Small intestine (tissue), 7 donors: Measurements from ENCODE around the gene PRELP. TPM values are rescaled to one million over a fixed set of nuclear protein-coding genes. Genes with fewer than 3 reads are reported as not detected.

Source experiments
- DNase-seq, 2 donors: peaks; one replicate each; pipeline versions ENCODE4 v3.0.0 to v3.0.0-alpha.2; 2013
- FAIRE-seq: peaks from 2 replicates; lab custom pipeline; 2012; peaks lifted over from hg19 to GRCh38; lab: Jason Lieb, UNC
- H3K27ac ChIP-seq, 3 donors: one replicate each; pipeline ENCODE4 v1.5.1; 2013; ENCODE audit warnings: low read length in 2 of 3, mild to moderate bottlenecking in 2 of 3, control low read depth in 1 of 3, inconsistent platforms in 1 of 3, low read depth in 1 of 3, moderate library complexity in 1 of 3
- H3K27me3 ChIP-seq, 3 donors: one replicate each; pipeline ENCODE4 v1.6.1; 2013; ENCODE audit warnings: low read length in 3 of 3, inconsistent platforms in 1 of 3; ENCODE audit not compliant: control insufficient read depth in 3 of 3, insufficient read depth in 3 of 3
- H3K36me3 ChIP-seq, 3 donors: one replicate each; pipeline ENCODE4 v1.6.1; 2013; ENCODE audit warnings: low read length in 3 of 3, inconsistent platforms in 1 of 3, low read depth in 1 of 3, mild to moderate bottlenecking in 1 of 3, moderate library complexity in 1 of 3; ENCODE audit not compliant: control insufficient read depth in 3 of 3, insufficient read depth in 2 of 3
- H3K4me1 ChIP-seq, 3 donors: one replicate each; pipeline ENCODE4 v1.6.1; 2013; ENCODE audit warnings: low read length in 2 of 3, inconsistent platforms in 1 of 3, low read depth in 1 of 3, mild to moderate bottlenecking in 1 of 3, moderate library complexity in 1 of 3; ENCODE audit not compliant: control insufficient read depth in 3 of 3, insufficient read depth in 2 of 3
- H3K4me3 ChIP-seq, 3 donors: one replicate each; pipeline ENCODE4 v1.5.1; 2013; ENCODE audit warnings: low read length in 3 of 3, control low read depth in 1 of 3, inconsistent platforms in 1 of 3, low read depth in 1 of 3, mild to moderate bottlenecking in 1 of 3, moderate library complexity in 1 of 3
- H3K9me3 ChIP-seq, 2 donors: one replicate each; pipeline ENCODE4 v1.6.1; 2013; ENCODE audit warnings: low read depth in 1 of 2, low read length in 1 of 2; ENCODE audit not compliant: control insufficient read depth in 2 of 2, insufficient read depth in 1 of 2
- WGBS, 3 donors: extraction: QIAGEN DNeasy Blood & Tissue Kit; methylation state at CpG; one replicate each; pipeline ENCODE4 v1.1.7; 2013; 5-methylcytosine and 5-hydroxymethylcytosine counted together
- polyA plus RNA-seq, 4 donors: library from polyadenylated mRNA; stranded (reverse) in 3 of 4; unstranded in 1 of 4; fragments of 200-250 nt in 3 of 4; fragments of 120-200 nt in 1 of 4; gene quantifications; one replicate each; pipeline versions ENCODE4 v1.2.1 to v1.2.3, GENCODE V29; 2013
- donor health status: healthy with polysubstance abuse.
- donor health status: control.
- donor health status: control.
- donor health status: Bipolar disorder and iron deficiency.
- donor health status: healthy.

Gene PRELP
- polyA plus RNA-seq, 4 donors: 0.22 to 27.0 (median 0.46) TPM

DNA sequence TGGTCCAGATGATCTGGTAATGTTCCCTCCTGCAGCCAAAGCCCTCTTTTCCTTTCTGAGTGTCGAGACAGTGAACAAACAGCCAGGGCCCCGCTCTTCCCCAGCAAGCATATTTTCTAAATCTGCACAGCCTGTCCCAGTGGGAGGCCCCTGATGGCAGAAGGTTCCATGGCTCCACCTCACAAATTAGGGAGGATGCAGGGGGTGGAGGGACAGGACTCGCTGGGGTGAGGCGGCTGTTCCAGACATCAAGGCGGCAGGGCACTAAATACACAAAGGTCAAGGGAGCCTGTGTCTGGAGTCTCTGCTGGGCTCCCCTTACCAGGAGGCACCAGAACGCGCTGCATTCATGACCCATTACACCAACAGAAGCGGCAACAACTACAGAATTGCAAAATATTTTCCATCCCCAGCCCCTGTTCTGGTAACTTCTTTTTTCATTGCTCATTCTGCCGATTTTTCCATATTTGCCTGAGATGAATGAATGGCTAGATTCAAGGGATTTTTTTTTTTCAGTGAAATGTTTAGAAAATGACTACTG, 27.0 kb upstream of the PRELP start:
- Histone ChIP-seq H3K27ac (no peak overlapping the region), H3K36me3 (no peaks in the 10 kb centered on the region), H3K4me1 (peaks cover 0 to 12% (median 0%) of the 10 kb centered on the region in 3 donors), H3K9me3 (peaks cover 0 to 9% of the 10 kb centered on the region in 2 donors), H3K4me3 (no peak overlapping the region), H3K27me3 (no peaks in the 10 kb centered on the region)
- FAIRE-seq (no peak), DNase-seq (no peak)
- WGBS, 3 donors: 68 to 81% (median 76%) methylated on average over 9 of the region's 9 CpGs

DNA sequence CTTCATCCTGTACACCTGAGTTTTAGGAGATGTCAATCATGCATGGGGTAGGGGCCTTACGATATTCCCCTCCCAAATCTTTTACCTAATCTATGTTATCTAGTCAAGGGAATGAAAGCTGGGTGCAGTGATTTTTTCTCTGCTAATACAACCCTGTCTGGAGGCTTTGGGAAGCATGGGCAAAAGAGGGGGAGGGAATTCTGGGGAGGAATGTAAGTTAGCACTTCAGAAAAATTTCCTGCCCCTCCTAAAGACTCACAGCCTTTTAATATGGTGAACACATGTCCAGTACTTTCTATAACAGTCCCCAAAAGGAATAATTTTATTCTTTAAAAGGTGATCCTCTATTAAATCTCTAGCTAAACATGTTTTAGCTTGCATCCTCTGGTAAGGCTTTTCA, 25.6 kb upstream of the PRELP start:
- Histone ChIP-seq H3K9me3 (peaks cover 0 to 9% of the 10 kb centered on the region in 2 donors), H3K27me3 (no peaks in the 10 kb centered on the region), H3K4me3 (no peak overlapping the region), H3K4me1 (no peaks in the 10 kb centered on the region), H3K27ac (no peak overlapping the region), H3K36me3 (no peaks in the 10 kb centered on the region)
- 72 to 90% (median 81%) methylated on average over 1 of the region's 1 CpG for WGBS, 3 donors
- no peak for DNase-seq
- no peak for FAIRE-seq

DNA sequence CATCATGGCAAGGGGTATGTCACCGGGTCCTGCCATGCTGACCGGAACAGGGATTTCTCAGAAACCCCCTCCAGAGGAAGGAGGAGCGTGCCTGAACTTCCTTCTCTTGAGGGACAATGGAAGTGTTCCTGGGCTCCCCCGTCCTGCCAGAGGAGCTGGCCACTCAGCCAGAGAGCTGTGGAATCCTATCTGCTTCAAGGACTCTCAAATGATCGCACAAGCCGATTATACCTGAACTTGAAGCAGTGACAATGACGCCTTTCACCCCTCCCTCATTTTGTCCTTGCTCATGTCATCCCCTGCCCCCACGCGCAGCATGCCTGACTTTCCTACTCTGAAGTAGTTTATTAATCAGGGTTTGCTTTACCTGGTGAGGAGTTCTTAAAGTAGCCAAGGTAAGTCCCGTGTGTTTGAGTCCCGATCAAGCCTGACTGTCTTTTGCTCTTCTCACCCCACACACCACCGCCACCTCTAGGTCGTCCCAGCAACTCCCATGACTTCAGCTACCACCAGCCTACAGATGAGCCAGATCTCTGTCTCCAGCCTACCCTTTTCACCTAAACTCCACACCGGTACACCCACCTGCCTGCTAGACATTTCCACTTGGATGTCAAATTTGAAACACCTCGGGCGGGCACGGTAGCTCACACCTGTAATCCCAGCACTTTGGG, 25.0 kb upstream of the PRELP start:
- Histone ChIP-seq H3K27me3 (no peaks in the 10 kb centered on the region), H3K4me3 (no peak overlapping the region), H3K9me3 (peaks cover 0 to 3% of the 10 kb centered on the region in 2 donors), H3K27ac (no peak overlapping the region), H3K4me1 (no peaks in the 10 kb centered on the region), H3K36me3 (no peaks in the 10 kb centered on the region)
- DNase-seq (no peak), FAIRE-seq (no peak)
- WGBS, 3 donors: 80 to 86% (median 80%) methylated on average over 17 of the region's 17 CpGs

DNA sequence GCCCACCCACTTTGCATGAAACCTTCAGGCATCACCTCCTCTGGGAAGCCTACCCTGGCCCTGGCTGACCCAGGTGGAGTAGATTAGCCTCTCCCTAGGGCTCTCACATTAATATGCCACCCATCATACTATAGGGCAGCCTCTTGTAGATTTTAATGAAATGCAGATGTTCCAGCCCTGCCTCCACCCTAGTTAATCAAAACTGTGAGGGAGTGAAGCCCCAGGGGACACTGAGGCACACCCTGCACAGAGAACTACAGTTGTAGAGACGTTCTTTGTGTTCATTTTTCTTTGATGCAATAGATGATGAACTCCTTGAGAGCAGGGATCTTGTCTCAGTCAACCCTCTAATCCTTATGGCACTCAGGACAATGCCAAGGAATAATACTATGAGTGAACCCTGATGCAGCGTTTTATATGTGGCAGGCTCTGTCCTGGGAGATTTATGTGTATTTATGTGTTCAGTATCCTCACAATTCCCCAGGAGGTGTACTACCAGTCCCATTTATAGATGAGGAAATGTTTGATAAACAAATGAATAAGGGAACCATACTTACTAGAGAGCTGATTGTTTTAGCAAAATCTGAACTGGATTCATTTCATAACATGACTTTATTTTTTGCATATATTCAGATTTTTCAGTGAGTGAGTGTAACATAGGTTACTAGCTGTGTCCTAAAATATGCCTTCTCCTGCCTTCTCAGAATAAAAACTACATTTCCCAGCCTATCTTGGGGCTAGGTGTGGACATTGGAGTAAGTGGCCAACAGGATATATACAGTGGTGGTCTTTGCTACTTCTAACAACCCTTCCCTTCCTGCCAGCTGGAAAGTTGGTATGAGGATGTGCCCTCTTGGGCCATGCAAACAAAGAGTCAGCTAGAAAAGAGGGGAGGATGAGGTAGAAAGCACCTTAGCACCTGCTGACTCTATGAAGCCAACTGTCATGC, 23.5 kb upstream of the PRELP start:
- Histone ChIP-seq H3K9me3 (no peaks in the 10 kb centered on the region), H3K4me1 (no peaks in the 10 kb centered on the region), H3K36me3 (no peaks in the 10 kb centered on the region), H3K27me3 (no peaks in the 10 kb centered on the region), H3K27ac (no peak overlapping the region), H3K4me3 (no peak overlapping the region)
- DNase-seq (no peak), FAIRE-seq (no peak)
- 46 to 88% (median 65%) methylated on average over 2 of the region's 2 CpGs for WGBS, 3 donors

DNA sequence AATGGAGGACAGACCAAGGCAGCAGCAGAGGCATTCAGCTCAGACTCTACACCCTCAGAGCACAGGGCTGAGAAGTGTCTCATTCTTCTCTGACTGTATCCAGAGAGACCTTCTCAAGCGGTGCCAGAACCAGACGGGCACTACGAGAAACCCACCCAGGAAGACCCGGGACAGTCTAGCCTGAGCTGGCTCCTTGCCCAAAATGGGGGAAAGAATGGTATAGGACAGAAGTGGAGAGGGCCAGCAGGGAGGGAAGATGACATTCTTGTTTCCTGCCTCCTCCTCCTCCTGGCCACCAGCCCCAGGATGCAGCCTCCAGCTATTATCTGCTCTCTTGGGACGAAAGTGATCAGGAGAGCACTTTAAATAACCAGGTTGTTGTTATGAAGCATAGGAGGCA, 22.6 kb upstream of the PRELP start:
- H3K27me3 ChIP-seq: no peaks in the 10 kb centered on the region
- FAIRE-seq (no peak), DNase-seq (no peak)
- no peaks in the 10 kb centered on the region for H3K36me3 ChIP-seq
- H3K4me3 ChIP-seq: no peak overlapping the region
- H3K27ac ChIP-seq: no peak overlapping the region
- no peaks in the 10 kb centered on the region for H3K4me1 ChIP-seq
- WGBS, 3 donors: 76 to 80% (median 79%) methylated on average over 5 of the region's 5 CpGs
- H3K9me3 ChIP-seq: no peaks in the 10 kb centered on the region

DNA sequence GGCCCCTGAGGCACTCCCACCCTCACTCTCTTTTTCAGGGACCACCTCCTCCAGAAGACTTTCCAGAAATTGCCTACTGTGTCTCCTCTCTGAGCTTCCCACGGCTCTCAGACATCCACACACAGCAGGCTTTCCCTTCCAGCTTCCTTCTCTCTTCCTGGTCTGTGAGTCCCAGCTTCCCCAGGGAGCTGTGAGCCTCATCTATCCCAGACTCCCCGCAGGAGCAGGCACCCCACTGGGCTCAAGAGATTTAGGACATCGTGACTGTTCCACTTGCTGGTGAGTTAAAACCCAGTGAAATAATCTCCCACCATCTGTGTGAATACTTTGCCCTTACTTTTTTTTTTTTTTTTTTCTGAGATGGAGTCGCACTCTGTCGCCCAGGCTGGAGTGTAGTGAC, 22.0 kb upstream of the PRELP start:
- H3K4me1 ChIP-seq: no peaks in the 10 kb centered on the region
- DNase-seq (no peak), FAIRE-seq (no peak)
- H3K9me3 ChIP-seq: no peaks in the 10 kb centered on the region
- 45 to 64% (median 49%) methylated on average over 5 of the region's 5 CpGs for WGBS, 3 donors
- H3K27ac ChIP-seq: no peak overlapping the region
- no peak overlapping the region for H3K4me3 ChIP-seq
- H3K27me3 ChIP-seq: no peaks in the 10 kb centered on the region
- no peaks in the 10 kb centered on the region for H3K36me3 ChIP-seq

DNA sequence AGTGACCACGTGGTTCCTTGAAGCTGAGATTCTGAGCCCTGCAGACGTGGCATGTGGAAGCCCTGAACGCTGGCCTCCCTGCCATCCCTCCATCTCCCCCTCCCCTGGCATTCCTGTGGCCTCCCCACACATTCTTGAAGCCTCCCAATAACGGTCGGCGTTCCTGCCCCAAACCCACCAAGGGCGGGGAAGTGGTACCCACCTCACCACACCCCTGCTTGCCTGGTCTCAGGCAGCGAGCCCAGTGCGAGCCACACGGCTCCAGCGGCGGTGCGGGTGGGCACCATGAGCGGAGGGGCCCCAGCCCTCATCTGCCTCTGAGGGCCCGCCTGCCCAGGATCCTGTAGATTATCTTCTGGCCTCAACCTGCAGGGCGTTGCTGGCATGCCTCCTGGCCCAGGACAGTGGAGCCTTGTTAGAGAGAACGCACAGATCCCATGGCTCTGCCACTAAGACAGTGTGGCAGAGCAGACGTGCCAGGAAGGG, 20.6 kb upstream of the PRELP start:
- no peaks in the 10 kb centered on the region for H3K4me1 ChIP-seq
- FAIRE-seq (no peak), DNase-seq (no peak)
- H3K27ac ChIP-seq: no peak overlapping the region
- H3K4me3 ChIP-seq: no peak overlapping the region
- H3K27me3 ChIP-seq: no peaks in the 10 kb centered on the region
- no peaks in the 10 kb centered on the region for H3K36me3 ChIP-seq
- no peaks in the 10 kb centered on the region for H3K9me3 ChIP-seq
- WGBS, 3 donors: 87 to 94% (median 88%) methylated on average over 18 of the region's 18 CpGs

DNA sequence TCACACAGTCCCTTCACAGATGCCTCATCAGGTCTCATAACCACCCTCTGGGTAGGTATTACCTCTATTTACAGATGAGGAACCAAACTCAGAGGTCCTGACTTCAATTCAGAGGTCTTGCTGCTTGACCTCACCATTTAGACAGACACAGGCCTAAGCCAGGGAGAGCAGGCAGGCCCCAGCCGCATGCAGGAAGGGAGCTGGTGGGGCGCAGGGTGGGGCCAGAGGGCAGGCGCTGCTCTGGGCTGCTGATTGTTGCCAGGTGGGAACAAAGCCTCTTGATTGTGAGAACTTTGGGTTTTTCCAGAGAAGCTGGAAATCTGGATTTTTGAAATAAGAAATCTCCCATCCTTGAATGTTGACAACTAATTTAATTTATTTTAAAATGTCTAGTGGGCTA, 19.9 kb upstream of the PRELP start:
- Histone ChIP-seq H3K27ac (no peak overlapping the region), H3K4me1 (no peaks in the 10 kb centered on the region), H3K9me3 (no peaks in the 10 kb centered on the region), H3K27me3 (no peaks in the 10 kb centered on the region), H3K36me3 (no peaks in the 10 kb centered on the region), H3K4me3 (no peak overlapping the region)
- no peak for DNase-seq
- WGBS, 3 donors: 77 to 89% (median 87%) methylated on average over 3 of the region's 3 CpGs
- FAIRE-seq: no peak
